A673 (cell line): Measurements from ENCODE around the gene RRAGB.

Experiments
- EZH2 ChIP-seq: fragments of 200-600 bp; sonication (generic); IDR thresholded peaks from 2 replicates; pipeline ENCODE4 v1.6.1; 2017; ENCODE audit warnings: borderline replicate concordance, low read depth, mild to moderate bottlenecking, mixed read lengths, antibody characterized with exemption, low read length; ENCODE audit not compliant: poor library complexity, severe bottlenecking
- TF ChIP-seq, protein P1 (sequence below): fragments of 300-800, 200-600 bp; sonication (generic); conservative IDR thresholded peaks from 2 replicates; pipeline ENCODE4 v1.5.1; 2017; ENCODE audit warnings: low read depth, mild to moderate bottlenecking, antibody characterized with exemption, low read length, moderate library complexity, mixed read lengths

GRCh38 chrX:55778322-55778721 lies 60.8 kb downstream of the RRAGB start:
- TF ChIP-seq, protein P1, sequence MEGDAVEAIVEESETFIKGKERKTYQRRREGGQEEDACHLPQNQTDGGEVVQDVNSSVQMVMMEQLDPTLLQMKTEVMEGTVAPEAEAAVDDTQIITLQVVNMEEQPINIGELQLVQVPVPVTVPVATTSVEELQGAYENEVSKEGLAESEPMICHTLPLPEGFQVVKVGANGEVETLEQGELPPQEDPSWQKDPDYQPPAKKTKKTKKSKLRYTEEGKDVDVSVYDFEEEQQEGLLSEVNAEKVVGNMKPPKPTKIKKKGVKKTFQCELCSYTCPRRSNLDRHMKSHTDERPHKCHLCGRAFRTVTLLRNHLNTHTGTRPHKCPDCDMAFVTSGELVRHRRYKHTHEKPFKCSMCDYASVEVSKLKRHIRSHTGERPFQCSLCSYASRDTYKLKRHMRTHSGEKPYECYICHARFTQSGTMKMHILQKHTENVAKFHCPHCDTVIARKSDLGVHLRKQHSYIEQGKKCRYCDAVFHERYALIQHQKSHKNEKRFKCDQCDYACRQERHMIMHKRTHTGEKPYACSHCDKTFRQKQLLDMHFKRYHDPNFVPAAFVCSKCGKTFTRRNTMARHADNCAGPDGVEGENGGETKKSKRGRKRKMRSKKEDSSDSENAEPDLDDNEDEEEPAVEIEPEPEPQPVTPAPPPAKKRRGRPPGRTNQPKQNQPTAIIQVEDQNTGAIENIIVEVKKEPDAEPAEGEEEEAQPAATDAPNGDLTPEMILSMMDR = no peak
- no peak for TF ChIP-seq EZH2
